HUDEP-2 (cell line): Measurements from ENCODE around the gene RAB20.
"Not testable (repeated sequence)": the region's sequence is repeated elsewhere in the genome, so short reads cannot be mapped to it uniquely, and the experiment has no call there.

Experiments used
- DNase-seq, 76 experiments: peaks; one replicate each; lab custom pipeline; 2025; ENCODE audit not compliant: unreplicated experiment in 76 of 76; lab: John Stamatoyannopoulos, UW

RAB20 gene

GRCh38 chr13:110576070-110576394 is 14.5 kb upstream of the RAB20 start:
- no peak for DNase-seq

GRCh38 chr13:110575322-110576069 is 14.0 kb upstream of the RAB20 start:
- no peak for DNase-seq

- DNase-seq: no peak
Measured at GRCh38 chr13:110574161-110574560, 12.6 kb upstream of the RAB20 start.

GRCh38 chr13:110572778-110573118 is 11.2 kb upstream of the RAB20 start:
- DNase-seq: no peak

GRCh38 chr13:110571896-110572777 is 10.6 kb upstream of the RAB20 start:
- DNase-seq: no peak

GRCh38 chr13:110570886-110571285 is 9.4 kb upstream of the RAB20 start:
- no peak for DNase-seq

- not testable (repeated sequence) for DNase-seq
Measured at GRCh38 chr13:110569962-110570361, 8.4 kb upstream of the RAB20 start.

- DNase-seq: no peak
Measured at GRCh38 chr13:110568612-110569011, 7.1 kb upstream of the RAB20 start.

GRCh38 chr13:110566171-110566570 is 4.6 kb upstream of the RAB20 start:
- DNase-seq: no peak

GRCh38 chr13:110565296-110565695 is 3.8 kb upstream of the RAB20 start:
- DNase-seq: no peak

GRCh38 chr13:110564472-110564985 is 3.0 kb upstream of the RAB20 start:
- no peak for DNase-seq

GRCh38 chr13:110563463-110563774 is 1.9 kb upstream of the RAB20 start:
- no peak for DNase-seq

GRCh38 chr13:110562696-110563462 is 1.4 kb upstream of the RAB20 start:
- no peak for DNase-seq

- DNase-seq: no peak
Measured at GRCh38 chr13:110562036-110562597, 595 bp upstream of the RAB20 start.

GRCh38 chr13:110560601-110561343 is 750 bp downstream of the RAB20 start:
- no peak for DNase-seq

- no peak for DNase-seq
Measured at GRCh38 chr13:110559986-110560385, 1.5 kb downstream of the RAB20 start.

GRCh38 chr13:110559429-110559943 is 2.0 kb downstream of the RAB20 start:
- no peak for DNase-seq

- no peak for DNase-seq
Measured at GRCh38 chr13:110557610-110558305, 3.8 kb downstream of the RAB20 start.

- no peak for DNase-seq
Measured at GRCh38 chr13:110557082-110557481, 4.4 kb downstream of the RAB20 start.

GRCh38 chr13:110556224-110556606 is 5.3 kb downstream of the RAB20 start:
- DNase-seq: no peak
